MM.1S (cell line): ENCODE results near the gene PLTP.

Experiments used
- DNase-seq: peaks from one replicate; pipeline ENCODE4 v3.0.0-alpha.2; 2015
- H2AFZ ChIP-seq: fragments of 300-600 bp; sonication (generic); 2 replicates; pipeline ENCODE4 v1.6.0; 2016; ENCODE audit warnings: antibody characterized with exemption, low read length
- H3F3A ChIP-seq: fragments of 300-600 bp; sonication (generic); 2 replicates; pipeline ENCODE4 v1.6.1; 2016; ENCODE audit warnings: mild to moderate bottlenecking, antibody characterized with exemption, low read length, moderate library complexity, mixed read lengths; ENCODE audit not compliant: insufficient read depth
- H3K27ac ChIP-seq: fragments of 300-600 bp; sonication (generic); 2 replicates; pipeline ENCODE4 v1.5.1; 2016; ENCODE audit warnings: mild to moderate bottlenecking, low read length
- H3K27me3 ChIP-seq: fragments of 300-600 bp; sonication (generic); replicated peaks from 2 replicates; pipeline ENCODE4 v1.6.0; 2016; ENCODE audit warnings: low read length; ENCODE audit not compliant: insufficient read depth
- H3K36me3 ChIP-seq: fragments of 300-600 bp; sonication (generic); replicated peaks from 2 replicates; pipeline ENCODE4 v1.6.1; 2016; ENCODE audit warnings: mild to moderate bottlenecking, low read length, mixed read lengths; ENCODE audit not compliant: insufficient read depth
- H3K4me1 ChIP-seq: fragments of 300-600 bp; sonication (generic); 2 replicates; pipeline ENCODE4 v1.6.1; 2016; ENCODE audit warnings: low read length, mixed read lengths
- H3K4me2 ChIP-seq: fragments of 300-600 bp; sonication (generic); 2 replicates; pipeline ENCODE4 v1.6.0; 2016; ENCODE audit warnings: low read depth, low read length
- H3K4me3 ChIP-seq: fragments of 300-600 bp; sonication (generic); 2 replicates; pipeline ENCODE4 v1.5.1; 2016; ENCODE audit warnings: low read length, mixed read lengths
- H3K79me2 ChIP-seq: fragments of 300-600 bp; sonication (generic); 2 replicates; pipeline ENCODE4 v1.6.1; 2016; ENCODE audit warnings: mixed run types, low read length, mixed read lengths
- H3K9ac ChIP-seq: fragments of 300-600 bp; sonication (generic); 2 replicates; pipeline ENCODE4 v1.6.1; 2016; ENCODE audit warnings: low read length, mixed read lengths
- H3K9me2 ChIP-seq: fragments of 300-600 bp; sonication (generic); replicated peaks from 2 replicates; pipeline ENCODE4 v1.6.1; 2016; ENCODE audit warnings: mild to moderate bottlenecking, low read length, mixed read lengths; ENCODE audit not compliant: insufficient read depth
- H3K9me3 ChIP-seq: fragments of 300-600 bp; sonication (generic); replicated peaks from 2 replicates; pipeline ENCODE4 v1.6.1; 2016; ENCODE audit warnings: mild to moderate bottlenecking, low read length, mixed read lengths; ENCODE audit not compliant: insufficient read depth
- H4K20me1 ChIP-seq: fragments of 300-600 bp; sonication (generic); 2 replicates; pipeline ENCODE4 v1.6.1; 2016; ENCODE audit warnings: mild to moderate bottlenecking, low read length, moderate library complexity, mixed read lengths; ENCODE audit not compliant: insufficient read depth
- CTCF ChIP-seq: fragments of 300-600 bp; sonication (generic); IDR thresholded peaks from 2 replicates; pipeline ENCODE4 v1.5.1; 2016; ENCODE audit warnings: antibody characterized with exemption, low read length, mixed read lengths
- EZH2 ChIP-seq: fragments of 300-600 bp; sonication (generic); optimal IDR thresholded peaks from 2 replicates; pipeline ENCODE3; 2017; ENCODE audit warnings: low read depth, mild to moderate bottlenecking, antibody characterized with exemption, low read length, mixed read lengths
- EZH2phosphoT487 ChIP-seq: fragments of 300-600 bp; sonication (generic); IDR thresholded peaks from 2 replicates; pipeline ENCODE4 v1.6.1; 2018; ENCODE audit warnings: antibody characterized with exemption, low read length

Gene PLTP

GRCh38 chr20:45866454-45866853, 45.5 kb downstream of the PLTP start:
- no peak overlapping the region for H3K4me2 ChIP-seq

GRCh38 chr20:45863543-45864470, 48.1 kb downstream of the PLTP start:
- Histone ChIP-seq H3K36me3 (no peaks in the 10 kb centered on the region), H3K4me1 (no peaks in the 10 kb centered on the region), H3K9me2 (no peaks in the 10 kb centered on the region), H3K9ac (no peak overlapping the region), H3K9me3 (no peaks in the 10 kb centered on the region), H4K20me1 (no peaks in the 10 kb centered on the region), H3K4me3 (no peak overlapping the region), H3K4me2 (no peak overlapping the region), H3K79me2 (0 out of 2 replicates have a peak, but pooled peaks cover 3% of the 10 kb centered on the region), H3K27me3 (no peaks in the 10 kb centered on the region), H2AFZ (no peak overlapping the region), H3F3A (no peaks in the 10 kb centered on the region), H3K27ac (no peak overlapping the region)
- no peak for TF ChIP-seq CTCF
- no peak for TF ChIP-seq EZH2
- no peak for TF ChIP-seq EZH2phosphoT487
- DNase-seq = no peak

More at GRCh38 chr20:45866454-45866853, 45.5 kb downstream of the PLTP start:
- Histone ChIP-seq H3K79me2 (no peaks in the 10 kb centered on the region), H2AFZ (no peak overlapping the region), H3K9me3 (no peaks in the 10 kb centered on the region), H3K9ac (no peak overlapping the region), H3K9me2 (no peaks in the 10 kb centered on the region), H3K27me3 (no peaks in the 10 kb centered on the region), H3F3A (no peaks in the 10 kb centered on the region), H3K36me3 (no peaks in the 10 kb centered on the region), H3K4me3 (no peak overlapping the region), H3K4me1 (no peaks in the 10 kb centered on the region), H4K20me1 (no peaks in the 10 kb centered on the region), H3K27ac (no peak overlapping the region)
- DNase-seq = no peak
- TF ChIP-seq EZH2 (no peak), CTCF (no peak)

GRCh38 chr20:45861221-45862075, 50.5 kb downstream of the PLTP start:
- H3K9me2 ChIP-seq = no peaks in the 10 kb centered on the region
- DNase-seq = no peak
- no peaks in the 10 kb centered on the region for H3K9me3 ChIP-seq
- H3F3A ChIP-seq = no peaks in the 10 kb centered on the region
- no peaks in the 10 kb centered on the region for H4K20me1 ChIP-seq
- TF ChIP-seq EZH2 = no peak
- TF ChIP-seq EZH2phosphoT487 = no peak
- TF ChIP-seq CTCF = no peak
- no peak overlapping the region for H3K9ac ChIP-seq
- no peak overlapping the region for H3K4me3 ChIP-seq
- no peak overlapping the region for H3K4me2 ChIP-seq
- no peaks in the 10 kb centered on the region for H3K36me3 ChIP-seq
- no peak overlapping the region for H2AFZ ChIP-seq
- H3K27ac ChIP-seq = no peak overlapping the region
- H3K79me2 ChIP-seq = peaks cover 19% of the 10 kb centered on the region
- H3K27me3 ChIP-seq = no peaks in the 10 kb centered on the region
- H3K4me1 ChIP-seq = peaks cover 6% of the 10 kb centered on the region; the same call in 1 of the 2 replicates
